HG02610 (cell line): ENCODE results near the gene RHOBTB1.

Source experiments
- ATAC-seq: cut with Tn5 transposase; IDR thresholded peaks from one replicate; pipeline ENCODE4 v1.9.1; 2021; ENCODE audit warnings: mild to moderate bottlenecking, moderate library complexity; ENCODE audit not compliant: unreplicated experiment

Gene RHOBTB1

GRCh38 chr10:60964257-60965235 is 20.6 kb upstream of the RHOBTB1 start:
- no peak for ATAC-seq

- ATAC-seq, result no peak
These were observed 19.7 kb upstream of the RHOBTB1 start for GRCh38 chr10:60963441-60964256.

- no peak for ATAC-seq
These were observed 19.0 kb upstream of the RHOBTB1 start for GRCh38 chr10:60962946-60963345.

- peak; percentile 51 for ATAC-seq
These were observed 16.9 kb upstream of the RHOBTB1 start for GRCh38 chr10:60960913-60961312.

GRCh38 chr10:60960031-60960430 is 16.0 kb upstream of the RHOBTB1 start:
- ATAC-seq, result no peak

- no peak for ATAC-seq
These were observed 15.1 kb upstream of the RHOBTB1 start for GRCh38 chr10:60958892-60959601.

GRCh38 chr10:60957667-60958221 is 13.8 kb upstream of the RHOBTB1 start:
- ATAC-seq, result no peak

- ATAC-seq, result no peak
These were observed 12.0 kb upstream of the RHOBTB1 start for GRCh38 chr10:60955957-60956425.

- ATAC-seq, result no peak
These were observed 11.3 kb upstream of the RHOBTB1 start for GRCh38 chr10:60955316-60955715.

GRCh38 chr10:60954035-60954434 is 10.1 kb upstream of the RHOBTB1 start:
- ATAC-seq, result no peak

GRCh38 chr10:60953420-60953819 is 9.4 kb upstream of the RHOBTB1 start:
- ATAC-seq, result no peak

- no peak for ATAC-seq
These were observed 8.8 kb upstream of the RHOBTB1 start for GRCh38 chr10:60952846-60953220.

- no peak for ATAC-seq
These were observed 8.3 kb upstream of the RHOBTB1 start for GRCh38 chr10:60952067-60952845.

- ATAC-seq, result no peak
These were observed 7.3 kb upstream of the RHOBTB1 start for GRCh38 chr10:60951272-60951724.

GRCh38 chr10:60950300-60950699 is 6.3 kb upstream of the RHOBTB1 start:
- peak; percentile 39 for ATAC-seq

- ATAC-seq, result no peak
These were observed 4.9 kb upstream of the RHOBTB1 start for GRCh38 chr10:60948851-60949250.

- no peak for ATAC-seq
These were observed 919 bp upstream of the RHOBTB1 start for GRCh38 chr10:60944910-60945297.

GRCh38 chr10:60943316-60944057 is 498 bp downstream of the RHOBTB1 start:
- ATAC-seq, result peak; percentile 40

GRCh38 chr10:60942788-60943315 is 1.1 kb downstream of the RHOBTB1 start:
- ATAC-seq, result peak; percentile 70
